Measurements from ENCODE around the gene ITIH4.

ITIH4 gene

GRCh38 chr3:52877085-52877484, 46.6 kb upstream of the ITIH4 start:
- Histone ChIP-seq H4K20me1 (ENCODE audit: insufficient read depth, low read length) (peaks cover 6% of the 10 kb centered on the region), H3K4me2 (ENCODE audit: low read length) (no peak overlapping the region), H3K4me3 (ENCODE audit: low read length) (no peak overlapping the region), H3K79me2 (ENCODE audit: low read length) (no peaks in the 10 kb centered on the region), H3K36me3 (replicated peaks; ENCODE audit: low read depth, low read length) (no peaks in the 10 kb centered on the region), H2AFZ (ENCODE audit: low read depth, low read length) (no peak overlapping the region), H3K4me1 (ENCODE audit: low read length) (peaks cover 10% of the 10 kb centered on the region), H3K9me3 (ENCODE audit: insufficient read depth, low read length) (no peaks in the 10 kb centered on the region), H3K9ac (ENCODE audit: low read length) (no peak overlapping the region), H3K27ac (ENCODE audit: low read length) (no peak overlapping the region), H3K27me3 (ENCODE audit: low read depth, low read length) (no peaks in the 10 kb centered on the region)
- TF ChIP-seq CTCF (IDR thresholded peaks at IDR 0.05; ENCODE audit: low read depth, low read length) (no peak), EZH2phosphoT487 (IDR thresholded peaks at IDR 0.05; ENCODE audit: low read depth) (no peak)

- Histone ChIP-seq H3K27me3 (ENCODE audit: low read depth, low read length) (no peaks in the 10 kb centered on the region), H2AFZ (ENCODE audit: low read depth, low read length) (no peak overlapping the region), H3K9ac (ENCODE audit: low read length) (no peak overlapping the region), H3K4me2 (ENCODE audit: low read length) (no peak overlapping the region), H3K9me3 (ENCODE audit: insufficient read depth, low read length) (no peaks in the 10 kb centered on the region), H4K20me1 (ENCODE audit: insufficient read depth, low read length) (peaks cover 5% of the 10 kb centered on the region), H3K27ac (ENCODE audit: low read length) (no peak overlapping the region), H3K4me3 (ENCODE audit: low read length) (no peak overlapping the region), H3K4me1 (ENCODE audit: low read length) (peaks cover 2% of the 10 kb centered on the region), H3K79me2 (ENCODE audit: low read length) (no peaks in the 10 kb centered on the region), H3K36me3 (replicated peaks; ENCODE audit: low read depth, low read length) (no peaks in the 10 kb centered on the region)
- TF ChIP-seq EZH2phosphoT487 (IDR thresholded peaks at IDR 0.05; ENCODE audit: low read depth) (no peak), CTCF (IDR thresholded peaks at IDR 0.05; ENCODE audit: low read depth, low read length) (no peak)
Measured at GRCh38 chr3:52874864-52875587, 44.6 kb upstream of the ITIH4 start.

GRCh38 chr3:52874160-52874701, 43.8 kb upstream of the ITIH4 start:
- no peak for TF ChIP-seq EZH2phosphoT487 (IDR thresholded peaks at IDR 0.05; ENCODE audit: low read depth)
- no peak for TF ChIP-seq CTCF (IDR thresholded peaks at IDR 0.05; ENCODE audit: low read depth, low read length)
- Histone ChIP-seq H3K4me1 (ENCODE audit: low read length) (no peaks in the 10 kb centered on the region), H2AFZ (ENCODE audit: low read depth, low read length) (no peak overlapping the region), H3K9me3 (ENCODE audit: insufficient read depth, low read length) (no peaks in the 10 kb centered on the region), H3K9ac (ENCODE audit: low read length) (no peak overlapping the region), H3K4me2 (ENCODE audit: low read length) (no peak overlapping the region), H3K4me3 (ENCODE audit: low read length) (no peak overlapping the region), H3K36me3 (replicated peaks; ENCODE audit: low read depth, low read length) (no peaks in the 10 kb centered on the region), H3K79me2 (ENCODE audit: low read length) (no peaks in the 10 kb centered on the region), H4K20me1 (ENCODE audit: insufficient read depth, low read length) (no peaks in the 10 kb centered on the region; the same call in 1 of the 2 replicates), H3K27ac (ENCODE audit: low read length) (no peak overlapping the region), H3K27me3 (ENCODE audit: low read depth, low read length) (no peaks in the 10 kb centered on the region)

GRCh38 chr3:52873433-52874159, 43.1 kb upstream of the ITIH4 start:
- no peak for TF ChIP-seq EZH2phosphoT487 (IDR thresholded peaks at IDR 0.05; ENCODE audit: low read depth)
- no peak for TF ChIP-seq CTCF (IDR thresholded peaks at IDR 0.05; ENCODE audit: low read depth, low read length)
- Histone ChIP-seq H3K27me3 (ENCODE audit: low read depth, low read length) (no peaks in the 10 kb centered on the region), H3K4me1 (ENCODE audit: low read length) (no peaks in the 10 kb centered on the region), H4K20me1 (ENCODE audit: insufficient read depth, low read length) (no peaks in the 10 kb centered on the region; the same call in 1 of the 2 replicates), H3K4me3 (ENCODE audit: low read length) (no peak overlapping the region), H3K36me3 (replicated peaks; ENCODE audit: low read depth, low read length) (no peaks in the 10 kb centered on the region), H3K9ac (ENCODE audit: low read length) (no peak overlapping the region), H3K9me3 (ENCODE audit: insufficient read depth, low read length) (no peaks in the 10 kb centered on the region), H3K4me2 (ENCODE audit: low read length) (no peak overlapping the region), H2AFZ (ENCODE audit: low read depth, low read length) (no peak overlapping the region), H3K27ac (ENCODE audit: low read length) (no peak overlapping the region), H3K79me2 (ENCODE audit: low read length) (no peaks in the 10 kb centered on the region)

Data from OCI-LY3 (cell line).